GM19438 (cell line): Measurements from ENCODE around the gene IFI16.

Source experiments
- ATAC-seq: cut with Tn5 transposase; IDR thresholded peaks from one replicate; pipeline ENCODE4 v1.9.1; 2021; ENCODE audit warnings: low read depth; ENCODE audit not compliant: unreplicated experiment

Gene IFI16

GRCh38 chr1:159009704-159010361, at the start of gene IFI16:
Gene IFI16, plus strand, starts transcription at chr1:159009907. Its CDS starts 4,774 bp downstream, at chr1:159014681.
- ATAC-seq = peak; percentile 58

- no peak for ATAC-seq
Observed at GRCh38 chr1:158961178-158961577, 48.5 kb upstream of the IFI16 start.

GRCh38 chr1:158962983-158963382, 46.7 kb upstream of the IFI16 start:
- no peak for ATAC-seq

- no peak for ATAC-seq
Observed at GRCh38 chr1:158969166-158969565, 40.5 kb upstream of the IFI16 start.

- ATAC-seq = no peak
Observed at GRCh38 chr1:158969855-158970254, 39.9 kb upstream of the IFI16 start.

- no peak for ATAC-seq
Observed at GRCh38 chr1:158972841-158973240, 36.9 kb upstream of the IFI16 start.

- ATAC-seq = no peak
Observed at GRCh38 chr1:158976219-158976618, 33.5 kb upstream of the IFI16 start.

- ATAC-seq = no peak
Observed at GRCh38 chr1:158978730-158979129, 31.0 kb upstream of the IFI16 start.

- no peak for ATAC-seq
Observed at GRCh38 chr1:158979229-158979628, 30.5 kb upstream of the IFI16 start.

- ATAC-seq = no peak
Observed at GRCh38 chr1:158983235-158983634, 26.5 kb upstream of the IFI16 start.

GRCh38 chr1:158984386-158984785, 25.3 kb upstream of the IFI16 start:
- ATAC-seq = no peak

GRCh38 chr1:158989424-158989823, 20.3 kb upstream of the IFI16 start:
- no peak for ATAC-seq

GRCh38 chr1:158992787-158993312, 16.9 kb upstream of the IFI16 start:
- ATAC-seq = no peak

GRCh38 chr1:158996998-158997397, 12.7 kb upstream of the IFI16 start:
- ATAC-seq = no peak

GRCh38 chr1:158998037-158998780, 11.5 kb upstream of the IFI16 start:
- ATAC-seq = no peak

GRCh38 chr1:158998781-158999161, 10.9 kb upstream of the IFI16 start:
- no peak for ATAC-seq

- ATAC-seq = no peak
Observed at GRCh38 chr1:158999316-159000069, 10.2 kb upstream of the IFI16 start.

- ATAC-seq = no peak
Observed at GRCh38 chr1:159000070-159000409, 9.7 kb upstream of the IFI16 start.

- no peak for ATAC-seq
Observed at GRCh38 chr1:159000625-159001024, 9.1 kb upstream of the IFI16 start.

GRCh38 chr1:159005161-159005560, 4.5 kb upstream of the IFI16 start:
- no peak for ATAC-seq

- ATAC-seq = no peak
Observed at GRCh38 chr1:159005676-159006075, 4.0 kb upstream of the IFI16 start.
